Cardiac muscle cell (in vitro differentiated cells and primary cell): ENCODE measurements around the gene APOL3. TPM values are rescaled to one million over a fixed set of nuclear protein-coding genes. Genes with fewer than 3 reads are reported as not detected.

Source experiments
- DNase-seq, 2 donors: peaks; one replicate each; pipeline versions ENCODE4 v3.0.0 to v3.0.0-alpha.2; 2010 to 2017; ENCODE audit warnings: low read depth in 1 of 2, low spot score in 1 of 2
- H3K27ac ChIP-seq: fragments of 200-600 bp; sonication (generic); 2 replicates; pipeline ENCODE4 v1.5.1; 2016
- H3K27me3 ChIP-seq: fragments of 200-600 bp; sonication (generic); 2 replicates; pipeline ENCODE4 v1.6.0; 2016; ENCODE audit warnings: control low read depth
- H3K36me3 ChIP-seq: fragments of 200-600 bp; sonication (generic); 2 replicates; pipeline ENCODE4 v1.5.1; 2016; ENCODE audit warnings: control low read depth
- H3K4me1 ChIP-seq: fragments of 200-600 bp; sonication (generic); 2 replicates; pipeline ENCODE4 v1.8.1; 2017; ENCODE audit warnings: low read depth, mild to moderate bottlenecking, mixed run types
- H3K4me3 ChIP-seq: fragments of 200-600 bp; sonication (generic); 2 replicates; pipeline ENCODE4 v1.5.1; 2016; ENCODE audit warnings: mild to moderate bottlenecking
- H3K9me3 ChIP-seq: fragments of 200-600 bp; sonication (generic); 2 replicates; pipeline ENCODE4 v1.5.1; 2017; ENCODE audit warnings: low read depth, mild to moderate bottlenecking, control low read depth
- CTCF ChIP-seq: IDR thresholded peaks from 2 replicates; pipeline ENCODE4 v1.5.1; 2012; ENCODE audit warnings: low read depth, mild to moderate bottlenecking, low read length
- polyA plus RNA-seq: library from polyadenylated mRNA; unstranded; fragments of >200 nt; fragmentation: Nextera tagmentation; extraction: Ambion mirVana; gene quantifications from 2 replicates; pipeline ENCODE4 v1.2.1, GENCODE V29; 2016
- total RNA-seq: library from RNA; depleted of rRNA; stranded (reverse); fragments of >200 nt; gene quantifications from 2 replicates; pipeline ENCODE4 v1.2.3, GENCODE V29; 2016

APOL3 gene
- total and polyA plus RNA-seq, 2 experiments from 2014 or later: not detected

GRCh38 chr22:36148411-36148810 lies 12.1 kb downstream of the APOL3 start:
- DNase-seq: no peak
- Histone ChIP-seq H3K9me3 (no peaks in the 10 kb centered on the region), H3K27me3 (no peaks in the 10 kb centered on the region), H3K4me1 (no peaks in the 10 kb centered on the region), H3K36me3 (no peaks in the 10 kb centered on the region), H3K4me3 (no peak overlapping the region), H3K27ac (no peak overlapping the region)
- TF ChIP-seq CTCF: no peak

GRCh38 chr22:36147196-36147791 lies 13.3 kb downstream of the APOL3 start:
- Histone ChIP-seq H3K4me3 (no peak overlapping the region), H3K9me3 (no peaks in the 10 kb centered on the region), H3K27me3 (no peaks in the 10 kb centered on the region), H3K27ac (no peak overlapping the region), H3K36me3 (no peaks in the 10 kb centered on the region), H3K4me1 (no peaks in the 10 kb centered on the region)
- no peak for TF ChIP-seq CTCF
- no peak for DNase-seq

DNA sequence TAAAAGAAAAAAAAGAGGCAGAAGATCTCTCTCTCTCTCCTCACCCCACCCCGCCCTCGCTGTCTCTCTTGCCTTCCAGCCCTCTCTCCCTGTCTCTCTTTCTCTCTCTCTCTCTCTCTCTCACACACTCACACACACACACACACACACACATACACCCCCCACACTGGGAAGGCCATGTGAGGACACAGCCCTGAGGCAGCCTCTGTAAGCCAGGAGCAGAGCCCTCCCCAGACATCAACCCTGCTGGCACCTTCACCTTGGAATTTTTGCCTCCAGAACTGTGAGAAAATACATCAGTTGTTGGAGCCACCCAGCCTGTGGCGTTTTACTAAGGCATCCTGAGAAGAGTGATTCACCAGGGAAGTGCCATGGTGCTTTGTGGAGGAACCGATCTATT lies 14.7 kb downstream of the APOL3 start:
- Histone ChIP-seq H3K4me1 (no peaks in the 10 kb centered on the region), H3K36me3 (no peaks in the 10 kb centered on the region), H3K27ac (no peak overlapping the region), H3K27me3 (no peaks in the 10 kb centered on the region), H3K9me3 (no peaks in the 10 kb centered on the region), H3K4me3 (no peak overlapping the region)
- no peak for DNase-seq
- TF ChIP-seq CTCF: no peak

DNA sequence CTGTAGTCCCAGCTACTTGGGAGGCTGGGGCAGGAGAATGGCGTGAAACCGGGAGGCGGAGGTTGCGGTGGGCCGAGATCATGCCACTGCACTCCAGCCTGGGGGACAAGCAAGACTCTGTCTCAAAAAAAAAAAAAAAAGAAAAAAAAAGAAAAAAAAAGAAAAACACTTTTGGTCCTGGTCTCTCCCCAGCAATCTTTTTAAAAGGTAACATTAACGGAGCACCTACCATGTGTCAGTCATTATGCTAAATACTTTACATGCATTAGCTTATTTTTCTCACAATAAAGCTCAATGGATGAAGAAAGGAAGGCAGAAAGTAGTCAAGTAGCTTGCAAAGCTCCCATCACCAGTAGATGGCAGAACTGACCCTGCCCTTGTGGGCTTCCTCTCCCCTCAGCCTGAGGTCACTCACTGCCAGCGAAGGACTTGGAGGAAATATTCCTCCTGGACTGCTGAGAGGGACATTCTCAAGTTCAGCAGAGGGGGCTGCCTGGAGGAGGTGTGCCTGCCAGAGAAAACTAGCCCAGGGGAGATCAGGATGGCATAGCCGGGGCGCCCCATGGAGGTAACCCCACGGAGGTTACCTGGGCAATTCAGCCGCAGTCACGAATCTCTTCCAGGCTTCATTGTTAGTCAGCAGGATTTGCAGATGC lies 15.5 kb downstream of the APOL3 start:
- Histone ChIP-seq H3K36me3 (no peaks in the 10 kb centered on the region), H3K4me1 (no peaks in the 10 kb centered on the region), H3K27ac (no peak overlapping the region), H3K4me3 (no peak overlapping the region), H3K27me3 (no peaks in the 10 kb centered on the region), H3K9me3 (no peaks in the 10 kb centered on the region)
- peak; percentile 89 for TF ChIP-seq CTCF
- peak; percentile 80 to 88 for DNase-seq

- H3K27ac ChIP-seq: no peak overlapping the region
- H3K36me3 ChIP-seq: no peaks in the 10 kb centered on the region
- no peak for TF ChIP-seq CTCF
- H3K4me3 ChIP-seq: no peak overlapping the region
- no peak for DNase-seq
- H3K4me1 ChIP-seq: no peaks in the 10 kb centered on the region
- H3K9me3 ChIP-seq: no peaks in the 10 kb centered on the region
- H3K27me3 ChIP-seq: no peaks in the 10 kb centered on the region
Measured at GRCh38 chr22:36143956-36144355, 16.6 kb downstream of the APOL3 start.
